Measurements from ENCODE around the gene TNK2.

DNA sequence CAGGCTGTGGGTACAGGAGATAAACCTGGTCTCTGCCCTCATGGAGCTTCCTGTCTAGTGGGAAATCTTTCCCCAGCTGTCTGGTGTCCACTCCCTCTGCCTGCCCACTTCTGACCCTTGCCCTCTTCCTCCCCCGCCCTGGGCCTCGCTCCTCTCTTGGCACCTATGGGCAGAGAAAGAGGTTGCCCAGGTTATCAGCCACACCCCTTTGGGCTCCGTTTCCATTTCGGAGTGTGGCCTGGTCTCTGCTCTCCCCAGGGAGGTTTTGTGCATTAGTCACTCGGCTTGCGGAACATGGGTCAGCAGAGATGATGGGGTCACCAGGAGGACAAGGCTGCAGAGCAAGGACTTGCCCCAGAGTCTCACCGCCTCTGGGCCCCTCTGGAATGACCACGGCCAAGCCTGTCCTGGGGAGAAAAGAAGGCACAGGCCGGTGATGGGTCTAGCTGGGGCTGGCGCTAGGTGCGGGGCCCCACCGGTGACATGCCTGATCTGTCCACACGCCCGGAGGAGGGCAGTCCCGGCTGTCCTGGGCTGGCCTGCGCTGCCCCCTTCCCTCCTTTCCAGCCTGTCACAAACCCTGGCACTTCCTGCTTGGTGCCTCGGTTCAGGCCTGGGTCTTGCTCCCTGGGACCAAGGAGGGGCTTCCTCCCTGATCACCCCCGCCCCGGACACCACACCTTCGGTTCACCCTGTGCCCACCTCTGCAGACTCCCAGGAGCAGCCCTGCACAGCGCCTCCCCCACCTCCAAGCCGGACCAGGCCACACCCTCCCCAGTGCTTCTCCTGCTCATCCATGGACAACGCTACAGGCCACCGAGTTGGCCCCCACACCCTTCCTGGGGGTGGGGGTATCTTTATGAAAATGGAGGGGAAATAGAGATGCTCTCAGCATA, 61.0 kb downstream of the TNK2 start:
- TF ChIP-seq YY1 (IDR thresholded peaks at IDR 0.05; ENCODE audit: extremely low read depth, insufficient replicate concordance, low read depth, low read length), result no peak
- TF ChIP-seq, protein P1, sequence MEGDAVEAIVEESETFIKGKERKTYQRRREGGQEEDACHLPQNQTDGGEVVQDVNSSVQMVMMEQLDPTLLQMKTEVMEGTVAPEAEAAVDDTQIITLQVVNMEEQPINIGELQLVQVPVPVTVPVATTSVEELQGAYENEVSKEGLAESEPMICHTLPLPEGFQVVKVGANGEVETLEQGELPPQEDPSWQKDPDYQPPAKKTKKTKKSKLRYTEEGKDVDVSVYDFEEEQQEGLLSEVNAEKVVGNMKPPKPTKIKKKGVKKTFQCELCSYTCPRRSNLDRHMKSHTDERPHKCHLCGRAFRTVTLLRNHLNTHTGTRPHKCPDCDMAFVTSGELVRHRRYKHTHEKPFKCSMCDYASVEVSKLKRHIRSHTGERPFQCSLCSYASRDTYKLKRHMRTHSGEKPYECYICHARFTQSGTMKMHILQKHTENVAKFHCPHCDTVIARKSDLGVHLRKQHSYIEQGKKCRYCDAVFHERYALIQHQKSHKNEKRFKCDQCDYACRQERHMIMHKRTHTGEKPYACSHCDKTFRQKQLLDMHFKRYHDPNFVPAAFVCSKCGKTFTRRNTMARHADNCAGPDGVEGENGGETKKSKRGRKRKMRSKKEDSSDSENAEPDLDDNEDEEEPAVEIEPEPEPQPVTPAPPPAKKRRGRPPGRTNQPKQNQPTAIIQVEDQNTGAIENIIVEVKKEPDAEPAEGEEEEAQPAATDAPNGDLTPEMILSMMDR (IDR thresholded peaks at IDR 0.05 in 2 of 3, conservative IDR thresholded peaks at IDR 0.05 in 1 of 3; ENCODE audit: borderline replicate concordance in 1 of 3, insufficient read depth in 1 of 3, low read depth in 2 of 3, low read length in 2 of 3), result no peak
- no peak for TF ChIP-seq POLR2A (IDR thresholded peaks at IDR 0.05; ENCODE audit: borderline replicate concordance, extremely low read depth, insufficient read depth, insufficient read length)
- TF ChIP-seq RAD21 (IDR thresholded peaks at IDR 0.05; ENCODE audit: low read depth), result no peak
- no peak for TF ChIP-seq TCF7L2 (IDR thresholded peaks at IDR 0.05; ENCODE audit: borderline replicate concordance, extremely low read depth, insufficient read depth, insufficient read length)
- no peak; the same call in none of the 2 replicates for TF ChIP-seq JUND (IDR thresholded peaks at IDR 0.05)
- TF ChIP-seq EZH2phosphoT487 (IDR thresholded peaks at IDR 0.05; ENCODE audit: borderline replicate concordance), result no peak
- no peak for TF ChIP-seq EZH2 (IDR thresholded peaks at IDR 0.05)
- peak; percentile 79 for TF ChIP-seq SP1 (IDR thresholded peaks at IDR 0.05; ENCODE audit: low read depth)
- peak; percentile 35; the same call in 1 of the 2 replicates for TF ChIP-seq POLR2AphosphoS5 (IDR thresholded peaks at IDR 0.05; ENCODE audit: low read depth, low read length)
- TF ChIP-seq CEBPB (IDR thresholded peaks at IDR 0.05; ENCODE audit: low read depth), result no peak

Data from HCT116 (cell line).